DMS53 (cell line): ENCODE results near the gene EXOSC1.
"Not testable (repeated sequence)": the region's sequence is repeated elsewhere in the genome, so short reads cannot be mapped to it uniquely, and the experiment has no call there.

ENCODE experiments used
- DNase-seq: peaks from one replicate; lab custom pipeline; 2025; lab: John Stamatoyannopoulos, UW

The EXOSC1 gene

DNA sequence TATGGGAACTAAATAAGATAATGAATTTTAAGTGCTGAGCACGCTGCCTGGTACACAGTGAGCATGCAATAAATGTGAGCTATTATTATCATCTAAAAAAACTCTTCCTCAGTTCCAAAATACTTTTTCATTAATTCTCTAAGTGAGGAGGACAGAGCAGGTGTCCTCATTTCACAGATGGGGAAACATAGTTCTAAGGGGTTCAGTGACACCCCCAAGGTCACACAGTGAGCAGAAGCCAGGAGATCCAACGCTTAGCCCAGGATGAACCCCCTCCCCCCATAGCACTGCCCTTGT lies 37.9 kb downstream of the EXOSC1 start:
- no peak for DNase-seq

DNA sequence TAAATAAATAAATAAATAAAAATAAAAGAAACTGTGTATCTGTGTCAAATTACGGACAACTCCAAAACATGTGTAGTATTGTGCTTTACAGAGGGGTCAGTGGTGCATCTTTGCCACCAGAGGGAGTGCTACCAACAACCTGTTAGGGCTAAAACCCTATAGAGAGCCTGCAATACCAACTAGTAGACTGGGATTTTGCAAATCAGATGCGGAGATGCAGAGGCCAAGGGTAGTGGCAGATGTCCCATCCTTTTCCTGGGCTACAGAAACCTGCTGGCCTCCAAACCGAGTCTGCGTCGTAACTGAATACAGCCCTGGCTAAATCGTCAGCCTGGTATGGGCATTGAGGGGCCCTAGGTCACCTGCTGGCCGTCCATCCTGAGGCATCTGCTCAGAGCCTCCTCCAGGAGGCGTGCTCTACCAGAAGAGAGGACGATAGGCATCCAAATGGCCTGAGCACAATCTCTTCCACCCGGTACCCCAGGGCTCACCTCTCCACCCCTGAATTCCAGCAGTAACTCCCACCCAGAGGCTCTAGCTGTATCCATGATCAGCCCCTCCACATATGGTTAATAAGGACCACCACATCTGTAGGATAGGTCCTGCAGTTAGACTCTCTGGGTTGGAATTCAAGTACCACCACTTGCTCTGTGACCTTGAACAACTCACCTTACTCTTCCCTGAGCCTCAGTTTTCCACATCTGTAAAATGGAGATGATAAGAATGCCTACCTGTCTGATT lies 38.4 kb downstream of the EXOSC1 start:
- peak; percentile 98 for DNase-seq

GRCh38 chr10:97406483-97406882 lies 39.3 kb downstream of the EXOSC1 start:
- not testable (repeated sequence) for DNase-seq

GRCh38 chr10:97406064-97406463 lies 39.7 kb downstream of the EXOSC1 start:
- no peak for DNase-seq

GRCh38 chr10:97404044-97404443 lies 41.8 kb downstream of the EXOSC1 start:
- no peak for DNase-seq

DNA sequence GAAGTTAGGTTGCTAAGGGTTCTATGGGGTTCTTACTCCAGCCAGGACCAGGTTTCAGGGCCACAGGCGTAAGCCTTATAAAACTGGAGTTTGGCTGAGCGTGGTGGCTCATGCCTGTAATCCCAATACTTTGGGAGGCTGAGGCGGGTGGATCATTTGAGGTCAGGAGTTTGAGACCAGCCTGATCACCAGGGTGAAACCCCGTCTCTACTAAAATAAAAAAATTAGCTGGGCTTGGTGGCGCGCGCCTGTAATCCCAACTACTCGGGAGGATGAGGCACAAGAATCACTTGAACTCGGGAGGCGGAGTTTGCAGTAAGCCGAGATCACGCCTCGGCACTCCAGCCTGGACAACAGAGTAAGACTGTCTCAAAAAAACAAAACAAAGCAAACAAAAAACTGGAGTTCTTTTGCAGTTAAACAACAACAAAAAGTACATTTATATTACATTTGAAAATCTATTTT lies 44.3 kb downstream of the EXOSC1 start:
- peak; percentile 73 for DNase-seq

GRCh38 chr10:97400665-97401454 lies 44.9 kb downstream of the EXOSC1 start, which contains the start of gene RRP12:
Gene RRP12 (minus strand): TSS chr10:97401340. CDS start chr10:97401231, 109 bp downstream.
- DNase-seq, result peak; percentile 100

DNA sequence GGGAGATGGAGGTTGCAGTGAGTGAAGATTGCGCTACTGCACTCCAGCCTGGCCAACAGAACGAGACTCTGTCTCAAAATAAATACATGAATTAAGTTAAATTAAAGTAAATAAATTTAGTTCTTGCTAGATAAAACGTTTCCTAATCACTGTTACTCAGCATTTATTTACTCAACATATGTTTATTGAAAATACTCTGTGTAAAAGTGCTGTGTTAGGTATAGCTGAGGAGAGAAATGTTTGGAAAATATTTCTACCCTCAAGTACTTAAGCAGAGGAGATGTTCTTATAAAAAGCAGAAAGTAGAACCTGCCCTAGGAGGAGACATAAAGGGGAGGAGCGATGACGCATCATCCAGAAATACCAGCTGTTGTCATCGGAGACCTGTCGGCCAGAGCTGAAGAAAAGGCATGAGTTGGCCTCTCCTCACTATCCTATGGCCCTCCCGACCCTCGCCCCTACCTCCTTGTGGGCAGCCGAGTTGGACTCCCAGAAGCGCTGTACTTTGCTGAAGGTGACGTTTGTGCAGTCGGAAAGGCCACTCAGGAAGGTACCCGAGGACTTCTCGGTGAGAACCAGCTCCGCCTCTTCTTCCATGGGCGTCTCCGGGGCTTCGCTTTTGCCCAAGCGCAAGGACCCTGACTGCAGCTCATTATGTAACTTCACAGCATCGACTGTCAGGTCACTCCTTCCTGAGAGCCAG lies 45.8 kb downstream of the EXOSC1 start:
- peak; percentile 95 for DNase-seq

DNA sequence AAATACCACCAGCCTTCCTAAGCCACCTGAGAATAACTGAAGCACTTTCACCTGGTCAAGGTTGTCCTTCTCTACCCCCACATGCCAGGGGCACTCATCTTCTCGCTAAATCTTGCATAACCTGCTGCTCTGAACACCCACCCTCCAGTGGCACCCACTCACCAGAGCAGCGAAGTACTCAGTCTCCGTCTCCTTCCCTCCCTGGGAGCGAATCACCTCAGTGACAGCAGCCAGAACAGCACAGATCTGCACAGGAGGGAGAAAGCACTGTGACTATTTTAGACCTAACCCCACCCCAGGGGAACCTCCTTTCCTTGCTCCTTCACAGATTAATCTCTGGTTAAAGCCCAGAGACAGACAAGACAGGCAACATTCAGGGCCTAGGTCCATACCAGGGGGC lies 49.8 kb downstream of the EXOSC1 start:
- no peak for DNase-seq

GRCh38 chr10:97393034-97393573 lies 52.7 kb downstream of the EXOSC1 start:
- DNase-seq, result no peak

DNA sequence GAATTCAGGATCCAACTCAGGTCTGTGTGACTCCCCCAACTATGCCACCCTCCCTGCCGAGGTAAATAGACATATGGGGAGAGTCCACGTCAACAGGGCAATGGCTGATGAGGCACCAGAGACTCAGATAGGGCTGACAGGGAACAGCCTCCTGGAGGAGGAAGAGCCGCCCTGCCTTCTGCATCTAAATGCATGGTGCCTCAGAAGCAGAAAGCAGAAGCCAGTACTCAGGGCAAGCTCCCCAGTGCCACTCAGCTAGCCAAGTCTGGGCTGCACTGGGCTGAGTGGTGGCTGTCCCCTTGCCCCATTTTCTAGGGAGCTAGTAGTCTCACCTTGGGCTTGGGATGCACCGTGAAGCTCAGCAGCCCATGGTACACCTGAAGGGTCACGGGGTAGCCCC lies 55.7 kb downstream of the EXOSC1 start:
- no peak for DNase-seq

GRCh38 chr10:97388152-97388551 lies 57.7 kb downstream of the EXOSC1 start:
- DNase-seq, result no peak
